ENCODE data around the gene KANSL1.

GRCh38 chr17:46173153-46173552 is 20.1 kb downstream of the KANSL1 start:
- TF ChIP-seq POLR2AphosphoS5 (IDR thresholded peaks at IDR 0.05; ENCODE audit: low read depth, low read length) (peak; percentile 38; the same call in 1 of the 2 replicates), POLR2A (IDR thresholded peaks at IDR 0.05; ENCODE audit: low read depth, low read length) (no peak), TAF1 (IDR thresholded peaks at IDR 0.05; ENCODE audit: borderline replicate concordance, low read depth, low read length) (no peak)
